C4-2B (cell line): ENCODE data around the gene PRLH.

Source experiments
- CTCF ChIP-seq: fragments of 450-650 bp; conservative IDR thresholded peaks from 2 replicates; pipeline ENCODE4 v1.5.1; 2017; ENCODE audit warnings: mild to moderate bottlenecking
- ZFX ChIP-seq: fragments of 450-650 bp; IDR thresholded peaks from 2 replicates; pipeline ENCODE4 v1.6.1; 2017

- TF ChIP-seq CTCF (no peak), ZFX (no peak)
Measured at GRCh38 chr2:237616373-237616733, 50.0 kb downstream of the PRLH start.
